Uterus (tissue), 4 donors: ENCODE measurements around the gene SLC25A1. TPM values are rescaled to one million over a fixed set of nuclear protein-coding genes. Genes with fewer than 3 reads are reported as not detected.
A peak's percentile ranks its signal among the peaks of the same experiment; 100 is the strongest.

ENCODE experiments used
- DNase-seq, 2 donors: peaks; one replicate each; pipeline ENCODE4 v3.0.0-alpha.2; 2019 to 2020
- H3K27ac ChIP-seq, 2 donors: fragments of 200-600 bp; sonication (generic); 1 replicate in 1 of 2; 2 replicates in 1 of 2; pipeline ENCODE4 v1.5.1; 2016 to 2018
- H3K27me3 ChIP-seq, 2 donors: fragments of 200-600 bp; sonication (generic); one replicate each; pipeline ENCODE4 v1.5.1; 2018 to 2019; ENCODE audit warnings: control low read depth in 1 of 2
- H3K36me3 ChIP-seq, 2 donors: fragments of 200-600 bp; sonication (generic); one replicate each; pipeline ENCODE4 v1.5.1; 2019; ENCODE audit warnings: control low read depth in 1 of 2
- H3K4me1 ChIP-seq, 2 donors: fragments of 200-600 bp; sonication (generic); one replicate each; pipeline ENCODE4 v1.5.1; 2018 to 2019; ENCODE audit warnings: control low read depth in 1 of 2
- H3K4me3 ChIP-seq, 2 donors: fragments of 200-600 bp; sonication (generic); 1 replicate in 1 of 2; 2 replicates in 1 of 2; pipeline ENCODE4 v1.5.1; 2018 to 2019; ENCODE audit warnings: mild to moderate bottlenecking in 1 of 2
- H3K9me3 ChIP-seq, 2 donors: fragments of 200-600 bp; sonication (generic); one replicate each; pipeline ENCODE4 v1.5.1; 2019; ENCODE audit warnings: control low read depth in 1 of 2
- POLR2A ChIP-seq, 2 donors: fragments of 450-650 bp; IDR thresholded peaks; one replicate each; pipeline ENCODE4 v1.6.1; 2016; ENCODE audit warnings: antibody characterized with exemption in 2 of 2, mild to moderate bottlenecking in 1 of 2, moderate library complexity in 1 of 2
- intact Hi-C: fragments of 100-400 bp; cut with DNase I; formaldehyde crosslinking; loops from one replicate; pipeline ENCODE4 v1.15.1; 2023; ENCODE audit warnings: low total_unique reads
- total RNA-seq, 4 donors: library from RNA; depleted of rRNA in 3 of 4; stranded (reverse); fragments of >200 nt in 3 of 4; gene quantifications; one replicate each; pipeline versions ENCODE4 v1.1.0 to v1.2.4, GENCODE V29; 2014 to 2023
- TF ChIP-seq, protein P1 (sequence below), 4 experiments: fragments of 200-600 bp in 2 of 4; fragments of 450-650 bp in 2 of 4; sonication (generic) in 2 of 4; IDR thresholded peaks; one replicate each; pipeline ENCODE4 v1.5.1; 2016 to 2019; ENCODE audit warnings: antibody characterized with exemption in 4 of 4, mild to moderate bottlenecking in 2 of 4, moderate library complexity in 1 of 4
- donor health status: DM: yes; HTN: yes; CAD: no.

SLC25A1 gene
- total RNA-seq, 4 donors from 2014 or later, result 4.7 to 42.7 (median 27.3) TPM

DNA sequence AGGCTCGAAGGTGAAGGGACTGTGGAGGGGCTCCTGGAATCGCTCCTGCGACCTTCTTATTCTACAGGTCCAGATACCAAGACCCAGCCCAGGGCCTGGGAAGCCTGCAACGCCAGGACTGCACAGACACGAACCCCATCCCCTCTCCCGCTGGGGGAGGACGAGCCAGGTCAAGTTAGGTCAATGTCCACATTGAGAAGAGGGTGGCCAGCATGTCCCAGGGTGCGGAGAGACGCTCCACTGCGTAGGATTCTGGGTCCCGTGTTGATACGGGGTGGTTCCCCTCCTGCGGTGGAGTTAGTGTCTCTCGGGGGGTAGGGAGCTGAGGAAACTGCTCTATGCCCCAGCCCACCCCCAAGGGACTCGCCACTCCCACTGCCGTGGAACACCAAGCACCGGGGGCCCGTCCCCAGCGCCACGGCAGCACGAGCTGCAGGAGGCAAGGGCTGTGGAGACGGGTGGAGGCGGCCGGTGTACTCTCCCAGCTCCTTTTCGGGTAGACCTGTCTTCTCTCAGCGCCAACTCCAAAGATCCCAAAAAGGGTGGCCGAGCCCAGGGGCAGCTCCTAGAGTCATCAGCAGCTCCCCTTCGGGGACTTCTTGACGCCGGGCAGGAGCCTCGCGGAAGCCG, 30.0 kb downstream of the SLC25A1 start:
- no peak overlapping the region for H3K4me3 ChIP-seq
- H3K4me1 ChIP-seq, result peaks cover 0 to 7% of the 10 kb centered on the region in 2 donors
- TF ChIP-seq, protein P1, sequence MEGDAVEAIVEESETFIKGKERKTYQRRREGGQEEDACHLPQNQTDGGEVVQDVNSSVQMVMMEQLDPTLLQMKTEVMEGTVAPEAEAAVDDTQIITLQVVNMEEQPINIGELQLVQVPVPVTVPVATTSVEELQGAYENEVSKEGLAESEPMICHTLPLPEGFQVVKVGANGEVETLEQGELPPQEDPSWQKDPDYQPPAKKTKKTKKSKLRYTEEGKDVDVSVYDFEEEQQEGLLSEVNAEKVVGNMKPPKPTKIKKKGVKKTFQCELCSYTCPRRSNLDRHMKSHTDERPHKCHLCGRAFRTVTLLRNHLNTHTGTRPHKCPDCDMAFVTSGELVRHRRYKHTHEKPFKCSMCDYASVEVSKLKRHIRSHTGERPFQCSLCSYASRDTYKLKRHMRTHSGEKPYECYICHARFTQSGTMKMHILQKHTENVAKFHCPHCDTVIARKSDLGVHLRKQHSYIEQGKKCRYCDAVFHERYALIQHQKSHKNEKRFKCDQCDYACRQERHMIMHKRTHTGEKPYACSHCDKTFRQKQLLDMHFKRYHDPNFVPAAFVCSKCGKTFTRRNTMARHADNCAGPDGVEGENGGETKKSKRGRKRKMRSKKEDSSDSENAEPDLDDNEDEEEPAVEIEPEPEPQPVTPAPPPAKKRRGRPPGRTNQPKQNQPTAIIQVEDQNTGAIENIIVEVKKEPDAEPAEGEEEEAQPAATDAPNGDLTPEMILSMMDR (IDR thresholded peaks at IDR 0.05), result no peak
- TF ChIP-seq POLR2A (IDR thresholded peaks at IDR 0.05), result no peak
- no peak overlapping the region for H3K27ac ChIP-seq
- DNase-seq, result no peak
- intact Hi-C loops, result no loop called here
- H3K36me3 ChIP-seq, result no peaks in the 10 kb centered on the region
- H3K9me3 ChIP-seq, result no peaks in the 10 kb centered on the region
- peaks cover 5 to 26% of the 10 kb centered on the region in 2 donors for H3K27me3 ChIP-seq

DNA sequence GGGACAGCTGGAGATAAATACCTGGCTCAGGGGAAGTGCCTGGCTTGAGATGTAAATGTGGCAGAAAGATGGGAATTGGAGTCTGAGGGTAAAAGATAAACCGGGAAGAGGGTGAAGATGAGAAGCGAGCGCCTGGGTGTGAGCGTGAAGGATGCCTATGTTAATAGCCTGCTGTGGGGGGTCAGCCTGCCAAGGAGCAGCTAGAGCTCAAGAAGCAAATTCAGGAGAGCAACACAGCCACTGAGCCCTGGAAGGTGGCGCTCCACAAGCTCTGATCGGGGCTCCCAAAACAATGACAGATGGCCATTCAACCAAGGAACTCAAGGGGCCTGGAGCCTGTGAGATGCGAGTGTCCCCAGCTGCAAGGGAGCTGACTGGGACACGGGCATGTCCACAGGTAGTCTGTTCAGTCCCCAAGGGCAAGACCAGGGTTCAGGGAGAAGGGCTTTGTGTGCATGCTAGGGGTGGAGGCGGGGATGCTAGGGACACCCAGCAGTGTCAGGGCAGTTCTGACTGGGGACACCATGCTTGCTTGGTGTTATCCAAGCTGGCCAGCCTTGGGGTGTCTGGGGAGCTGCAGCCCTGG, 31.2 kb downstream of the SLC25A1 start:
- H3K9me3 ChIP-seq, result no peaks in the 10 kb centered on the region
- H3K36me3 ChIP-seq, result no peaks in the 10 kb centered on the region
- TF ChIP-seq, protein P1 (IDR thresholded peaks at IDR 0.05), result no peak
- TF ChIP-seq POLR2A (IDR thresholded peaks at IDR 0.05), result no peak
- H3K27me3 ChIP-seq, result peaks cover 5 to 26% of the 10 kb centered on the region in 2 donors
- H3K4me3 ChIP-seq, result no peak overlapping the region
- H3K4me1 ChIP-seq, result peaks cover 0 to 11% of the 10 kb centered on the region in 2 donors
- no peak overlapping the region for H3K27ac ChIP-seq
- intact Hi-C loops, result no loop called here
- DNase-seq, result no peak

DNA sequence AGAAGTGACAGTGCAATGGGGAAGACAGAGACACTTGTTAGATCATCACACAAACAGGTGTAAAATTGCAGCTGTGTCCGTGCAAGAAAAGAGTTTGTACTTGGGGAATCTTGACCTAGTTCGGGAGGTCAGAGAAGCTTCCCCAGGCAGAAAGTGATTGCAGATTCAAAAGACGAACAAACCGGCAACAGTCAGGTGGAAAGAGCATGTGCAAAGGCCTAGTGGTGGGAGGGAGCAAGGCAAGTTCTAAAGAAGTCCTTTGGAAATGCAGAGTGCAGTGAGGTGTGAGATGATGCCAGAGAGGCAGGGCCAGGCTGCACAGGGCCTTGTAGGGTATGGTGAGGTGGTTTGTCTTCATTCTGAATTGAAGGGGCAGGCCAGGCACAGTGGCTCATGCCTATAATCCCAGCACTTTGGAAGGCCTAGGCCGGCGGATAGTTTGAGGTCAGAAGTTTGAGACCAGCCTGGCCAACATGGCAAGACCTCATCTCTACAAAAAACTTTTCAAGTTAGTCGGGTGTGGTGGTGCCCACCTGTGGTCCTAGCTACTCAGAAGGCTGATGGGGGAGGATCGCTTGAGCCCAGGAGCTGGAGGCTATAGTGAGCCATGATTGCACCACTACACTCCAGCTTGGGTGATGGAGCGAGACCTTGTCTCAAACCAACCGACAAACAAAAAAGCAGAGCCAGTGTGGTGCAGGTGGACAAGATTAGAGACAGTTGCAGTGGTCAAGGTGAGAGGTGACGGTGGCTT, 32.1 kb downstream of the SLC25A1 start:
- no peak for DNase-seq
- no peak for TF ChIP-seq POLR2A (IDR thresholded peaks at IDR 0.05)
- TF ChIP-seq, protein P1 (IDR thresholded peaks at IDR 0.05), result no peak
- intact Hi-C loops, result no loop called here
- Histone ChIP-seq H3K27ac (no peak overlapping the region), H3K4me1 (peaks cover 0 to 11% of the 10 kb centered on the region in 2 donors), H3K9me3 (no peaks in the 10 kb centered on the region), H3K4me3 (no peak overlapping the region), H3K27me3 (peaks cover 5 to 19% of the 10 kb centered on the region in 2 donors), H3K36me3 (no peaks in the 10 kb centered on the region)

- TF ChIP-seq, protein P1 (IDR thresholded peaks at IDR 0.05), result no peak
- TF ChIP-seq POLR2A (IDR thresholded peaks at IDR 0.05), result no peak
- intact Hi-C loops, result no loop called here
- Histone ChIP-seq H3K27ac (peak overlapping the region; percentile 64 to 87), H3K36me3 (no peaks in the 10 kb centered on the region), H3K4me1 (peaks cover 0 to 11% of the 10 kb centered on the region in 2 donors), H3K9me3 (no peaks in the 10 kb centered on the region), H3K4me3 (peak overlapping the region; percentile 69 to 71), H3K27me3 (peaks cover 0 to 5% of the 10 kb centered on the region in 2 donors)
- no peak for DNase-seq
Measured at GRCh38 chr22:19143967-19144400, 34.6 kb downstream of the SLC25A1 start.

DNA sequence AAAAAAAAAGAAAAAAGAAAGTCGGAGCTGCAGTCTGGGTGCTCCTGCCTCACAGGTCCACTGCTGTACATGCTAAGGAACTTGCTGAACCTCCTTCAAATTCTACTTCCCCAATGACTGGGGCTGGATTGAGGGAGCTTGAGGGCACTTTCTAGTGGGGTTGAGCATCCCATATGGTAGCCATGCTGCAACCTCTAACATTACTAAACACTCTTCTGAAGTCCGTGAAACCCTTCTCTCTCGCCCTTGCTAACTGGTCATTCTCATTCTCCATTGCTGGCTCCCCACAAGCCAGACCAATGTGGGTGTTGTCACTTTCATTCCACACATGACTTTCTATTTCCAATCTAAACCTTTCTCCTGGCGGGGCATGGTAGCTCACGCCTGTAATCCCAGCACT, 35.3 kb downstream of the SLC25A1 start:
- intact Hi-C loops, result no loop called here
- no peak for DNase-seq
- no peaks in the 10 kb centered on the region for H3K9me3 ChIP-seq
- H3K4me1 ChIP-seq, result peaks cover 0 to 11% of the 10 kb centered on the region in 2 donors
- no peaks in the 10 kb centered on the region for H3K36me3 ChIP-seq
- no peak overlapping the region for H3K4me3 ChIP-seq
- H3K27ac ChIP-seq, result no peak overlapping the region
- TF ChIP-seq POLR2A (IDR thresholded peaks at IDR 0.05), result no peak
- TF ChIP-seq, protein P1 (IDR thresholded peaks at IDR 0.05), result no peak
- no peaks in the 10 kb centered on the region for H3K27me3 ChIP-seq
